Stimulated activated naive B cell treated with anti-CD40 and anti-IgM and Interleukin-4, amounts not matched to agents 10 μg/mL and 1 μg/mL and 100 μg/mL, for 72 hours (primary cell): Measurements from ENCODE around the gene OR2AG2.

Experiments used
- ATAC-seq, 2 donors: fragments of 150-1000 bp; cut with Tn5 transposase; replicated peaks; 2 replicates each; pipeline ENCODE4 v1.10.0; 2021; ENCODE audit warnings: moderate library complexity in 1 of 2
- DNase-seq: peaks from one replicate; pipeline ENCODE4 v3.0.0; 2021
- H3K27ac Mint-ChIP-seq: one replicate; pipeline ENCODE4 v1.8.0; 2022; ENCODE audit warnings: mild to moderate bottlenecking, mixed read lengths
- H3K27me3 Mint-ChIP-seq, 2 donors: one replicate each; pipeline ENCODE4 v1.8.0; 2022; ENCODE audit warnings: mixed read lengths in 2 of 2
- H3K36me3 Mint-ChIP-seq, 2 donors: one replicate each; pipeline ENCODE4 v1.8.0; 2022; ENCODE audit warnings: mixed read lengths in 2 of 2, mild to moderate bottlenecking in 1 of 2
- H3K4me1 Mint-ChIP-seq, 2 donors: one replicate each; pipeline ENCODE4 v1.8.0; 2022; ENCODE audit warnings: mixed read lengths in 2 of 2, mild to moderate bottlenecking in 1 of 2
- H3K4me3 Mint-ChIP-seq, 2 donors: one replicate each; pipeline ENCODE4 v1.8.0; 2022; ENCODE audit warnings: mild to moderate bottlenecking in 2 of 2, mixed read lengths in 2 of 2, moderate library complexity in 1 of 2
- H3K9me3 Mint-ChIP-seq, 2 donors: one replicate each; pipeline ENCODE4 v1.8.0; 2022; ENCODE audit warnings: mixed read lengths in 2 of 2, mild to moderate bottlenecking in 1 of 2

The OR2AG2 gene

DNA sequence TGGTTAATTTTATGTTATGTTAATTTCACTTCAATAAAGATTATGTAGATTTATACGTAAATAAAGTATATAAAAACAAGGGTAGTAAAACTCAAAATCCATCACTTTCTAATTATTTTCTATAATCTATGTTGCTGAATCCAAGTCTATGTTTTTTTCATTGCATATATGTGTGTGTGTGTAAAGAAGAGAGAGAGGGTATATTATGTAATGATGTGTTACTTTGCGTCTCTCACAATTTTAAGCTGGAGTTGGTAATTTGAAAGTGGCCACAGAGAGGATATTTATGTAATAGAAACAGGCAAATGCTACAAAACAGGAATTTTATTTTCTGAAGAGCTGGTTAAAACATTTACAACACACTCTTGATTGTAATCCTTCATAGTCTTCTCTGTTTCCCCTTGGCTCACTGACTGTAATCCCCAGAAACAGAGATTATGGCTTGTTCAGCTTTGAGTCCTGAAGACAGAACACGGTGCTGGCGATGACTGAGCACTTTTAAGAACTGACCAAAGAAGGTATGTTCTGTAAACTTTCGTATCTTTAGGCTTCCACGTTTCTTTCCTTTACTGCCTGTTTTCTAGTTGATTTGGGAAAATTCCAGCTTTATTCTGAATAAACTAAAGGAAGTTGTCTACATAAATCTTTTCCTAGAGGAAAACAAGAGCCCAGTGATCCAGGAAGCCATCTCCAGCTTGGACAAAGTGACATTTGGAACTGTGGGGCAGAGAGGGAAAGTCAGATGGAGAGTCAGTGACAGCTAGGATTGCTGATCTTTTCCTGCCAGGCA lies 43.6 kb downstream of the OR2AG2 start:
- peaks cover 16 to 50% of the 10 kb centered on the region in 2 donors for H3K4me1 Mint-ChIP-seq
- no peak overlapping the region for H3K4me3 Mint-ChIP-seq
- no peak for ATAC-seq
- peak overlapping the region; percentile 37 for H3K27ac Mint-ChIP-seq
- H3K9me3 Mint-ChIP-seq: peaks cover 4 to 5% of the 10 kb centered on the region in 2 donors
- peaks cover 33 to 43% of the 10 kb centered on the region in 2 donors for H3K36me3 Mint-ChIP-seq
- H3K27me3 Mint-ChIP-seq: no peaks in the 10 kb centered on the region
- no peak for DNase-seq

- Mint-ChIP-seq H3K9me3 (peaks cover 4 to 5% of the 10 kb centered on the region in 2 donors), H3K36me3 (peaks cover 41 to 57% of the 10 kb centered on the region in 2 donors), H3K27me3 (no peaks in the 10 kb centered on the region), H3K4me3 (no peak overlapping the region), H3K27ac (no peak overlapping the region), H3K4me1 (peaks cover 30 to 69% of the 10 kb centered on the region in 2 donors)
- DNase-seq: no peak
- ATAC-seq: no peak
These were observed 46.3 kb downstream of the OR2AG2 start for GRCh38 chr11:6725386-6725896.

DNA sequence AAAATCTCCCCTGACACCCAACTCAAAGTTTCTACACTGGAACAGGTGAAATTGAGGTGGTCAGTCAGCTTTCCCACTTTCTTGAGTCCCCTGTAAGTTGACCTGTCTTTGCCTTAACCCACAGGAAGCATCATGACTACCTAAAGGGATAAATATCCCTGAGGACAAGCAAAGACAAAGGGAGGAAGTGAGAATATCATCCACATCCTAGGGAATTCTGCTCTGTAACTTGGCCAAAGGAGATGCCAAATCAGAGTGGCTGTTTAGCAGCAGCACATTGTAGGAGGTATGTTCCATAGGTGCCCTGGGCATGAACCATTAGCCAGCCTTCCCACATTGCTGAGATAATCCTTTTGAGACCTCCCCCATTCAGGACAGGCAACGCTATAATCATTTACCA lies 47.8 kb downstream of the OR2AG2 start:
- H3K4me3 Mint-ChIP-seq: no peak overlapping the region
- peaks cover 32 to 65% of the 10 kb centered on the region in 2 donors for H3K4me1 Mint-ChIP-seq
- DNase-seq (no peak), ATAC-seq (no peak)
- H3K27ac Mint-ChIP-seq: no peak overlapping the region
- H3K36me3 Mint-ChIP-seq: peaks cover 43 to 58% of the 10 kb centered on the region in 2 donors
- H3K9me3 Mint-ChIP-seq: peaks cover 4 to 5% of the 10 kb centered on the region in 2 donors
- H3K27me3 Mint-ChIP-seq: no peaks in the 10 kb centered on the region

- H3K27ac Mint-ChIP-seq: peak overlapping the region; percentile 87
- no peak overlapping the region for H3K4me3 Mint-ChIP-seq
- DNase-seq (no peak), ATAC-seq (peak; percentile 45 to 47)
- no peaks in the 10 kb centered on the region for H3K27me3 Mint-ChIP-seq
- H3K4me1 Mint-ChIP-seq: peaks cover 26 to 39% of the 10 kb centered on the region in 2 donors
- H3K36me3 Mint-ChIP-seq: peaks cover 38 to 54% of the 10 kb centered on the region in 2 donors
- peaks cover 2 to 4% of the 10 kb centered on the region in 2 donors for H3K9me3 Mint-ChIP-seq
These were observed 50.4 kb downstream of the OR2AG2 start for GRCh38 chr11:6721343-6721742.

- H3K36me3 Mint-ChIP-seq: peaks cover 28 to 51% of the 10 kb centered on the region in 2 donors
- H3K4me3 Mint-ChIP-seq: no peak overlapping the region
- no peaks in the 10 kb centered on the region for H3K27me3 Mint-ChIP-seq
- DNase-seq: no peak
- peaks cover 22 to 26% of the 10 kb centered on the region in 2 donors for H3K4me1 Mint-ChIP-seq
- peaks cover 0 to 4% of the 10 kb centered on the region in 2 donors for H3K9me3 Mint-ChIP-seq
- no peak overlapping the region for H3K27ac Mint-ChIP-seq
- no peak for ATAC-seq
These were observed 52.2 kb downstream of the OR2AG2 start for GRCh38 chr11:6719576-6719975.

GRCh38 chr11:6717426-6717825 lies 54.4 kb downstream of the OR2AG2 start:
- ATAC-seq (no peak), DNase-seq (no peak)
- Mint-ChIP-seq H3K4me3 (no peak overlapping the region), H3K27ac (no peak overlapping the region), H3K9me3 (peaks cover 2 to 6% of the 10 kb centered on the region in 2 donors), H3K27me3 (no peaks in the 10 kb centered on the region), H3K36me3 (peaks cover 24 to 36% of the 10 kb centered on the region in 2 donors), H3K4me1 (peaks cover 14 to 19% of the 10 kb centered on the region in 2 donors)
